GM21825 (cell line): ENCODE measurements around the gene S100P.
"Not testable (repeated sequence)": the region's sequence is repeated elsewhere in the genome, so short reads cannot be mapped to it uniquely, and the experiment has no call there.

Source experiments
- ATAC-seq: cut with Tn5 transposase; IDR thresholded peaks from one replicate; pipeline ENCODE4 v1.9.1; 2021; ENCODE audit warnings: mild to moderate bottlenecking, moderate library complexity; ENCODE audit not compliant: unreplicated experiment

Gene S100P

DNA sequence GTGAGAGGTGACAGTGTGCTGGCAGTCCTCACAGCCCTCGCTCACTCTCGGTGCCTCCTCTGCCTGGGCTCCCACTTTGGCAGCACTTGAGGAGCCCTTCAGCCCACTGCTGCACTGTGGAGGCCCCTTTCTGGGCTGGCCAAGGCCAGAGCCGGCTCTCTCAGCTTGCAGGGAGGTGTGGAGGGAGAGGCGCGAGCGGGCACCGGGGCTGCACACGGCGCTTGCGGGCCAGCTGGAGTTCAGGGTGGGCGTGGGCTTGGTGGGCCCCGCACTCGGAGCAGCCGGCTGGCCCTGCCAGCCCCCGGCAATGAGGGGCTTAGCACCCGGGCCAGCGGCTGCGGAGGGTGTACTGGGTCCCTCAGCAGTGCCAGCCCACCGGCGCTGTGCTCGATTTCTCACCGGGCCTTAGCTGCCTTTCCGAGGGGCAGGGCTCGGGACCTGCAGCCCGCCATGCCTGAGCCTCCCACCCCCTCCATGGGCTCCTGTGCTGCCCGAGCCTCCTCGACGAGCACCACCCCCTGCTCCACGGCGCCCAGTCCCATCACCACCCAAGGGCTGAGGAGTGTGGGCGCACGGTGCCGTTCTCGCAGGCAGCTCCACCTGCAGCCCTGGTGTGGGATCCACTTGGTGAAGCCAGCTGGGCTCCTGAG is 21.0 kb upstream of the S100P start:
- ATAC-seq: not testable (repeated sequence)

DNA sequence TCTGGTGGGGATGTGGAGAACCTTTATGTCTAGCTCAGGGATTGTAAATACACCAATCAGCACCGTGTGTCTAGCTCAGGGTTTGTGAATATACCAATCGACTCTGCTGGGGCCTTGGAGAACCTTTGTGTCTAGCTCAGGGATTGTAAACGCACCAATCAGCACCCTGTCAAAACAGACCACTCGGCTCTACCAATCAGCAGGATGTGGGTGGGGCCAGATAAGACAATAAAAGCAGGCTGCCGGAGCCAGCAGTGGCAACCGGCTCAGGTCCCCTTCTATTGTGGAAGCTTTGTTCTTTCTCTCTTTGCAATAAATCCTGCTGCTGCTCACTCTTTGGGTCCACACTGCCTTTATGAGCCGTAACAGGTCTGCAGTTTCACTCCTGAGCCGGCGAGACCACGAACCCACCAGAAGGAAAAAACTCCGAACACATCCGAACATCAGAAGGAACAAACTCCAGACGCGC is 20.5 kb upstream of the S100P start:
- not testable (repeated sequence) for ATAC-seq

DNA sequence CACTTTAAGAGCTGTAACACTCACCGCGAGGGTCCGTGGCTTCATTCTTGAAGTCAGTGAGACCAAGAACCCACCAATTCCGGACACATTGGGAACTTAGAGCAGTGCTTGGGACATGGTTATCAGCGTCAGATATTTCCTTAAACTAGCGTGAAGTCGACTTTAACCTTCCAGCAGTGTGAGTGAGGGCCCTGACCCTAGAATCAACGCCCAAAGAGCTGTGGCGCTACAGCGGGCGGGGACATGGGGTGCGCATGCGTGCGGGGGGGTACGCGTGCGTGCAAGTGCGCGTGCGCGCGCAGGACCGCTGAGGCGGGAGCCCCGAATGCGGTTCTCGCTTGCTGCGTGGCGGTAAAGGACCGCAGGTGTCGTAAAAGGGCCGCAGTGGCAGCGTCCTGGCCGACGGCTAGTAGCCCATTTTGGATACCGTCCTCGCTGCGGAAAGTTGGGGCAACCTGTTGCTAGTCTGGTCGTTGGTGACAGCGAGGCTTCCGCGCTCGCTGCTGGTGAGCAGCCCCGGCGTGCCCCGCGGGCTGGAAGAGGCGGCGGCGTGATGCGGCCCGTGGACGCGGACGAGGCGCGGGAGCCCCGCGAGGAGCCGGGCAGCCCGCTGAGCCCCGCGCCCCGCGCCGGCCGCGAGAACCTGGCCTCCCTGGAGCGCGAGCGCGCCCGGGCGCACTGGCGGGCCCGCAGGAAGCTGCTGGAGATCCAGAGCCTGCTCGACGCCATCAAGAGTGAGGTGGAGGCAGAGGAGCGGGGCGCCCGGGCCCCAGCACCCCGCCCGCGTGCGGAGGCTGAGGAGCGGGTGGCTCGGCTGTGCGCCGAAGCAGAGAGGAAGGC is 19.8 kb upstream of the S100P start:
- ATAC-seq: peak; percentile 74

DNA sequence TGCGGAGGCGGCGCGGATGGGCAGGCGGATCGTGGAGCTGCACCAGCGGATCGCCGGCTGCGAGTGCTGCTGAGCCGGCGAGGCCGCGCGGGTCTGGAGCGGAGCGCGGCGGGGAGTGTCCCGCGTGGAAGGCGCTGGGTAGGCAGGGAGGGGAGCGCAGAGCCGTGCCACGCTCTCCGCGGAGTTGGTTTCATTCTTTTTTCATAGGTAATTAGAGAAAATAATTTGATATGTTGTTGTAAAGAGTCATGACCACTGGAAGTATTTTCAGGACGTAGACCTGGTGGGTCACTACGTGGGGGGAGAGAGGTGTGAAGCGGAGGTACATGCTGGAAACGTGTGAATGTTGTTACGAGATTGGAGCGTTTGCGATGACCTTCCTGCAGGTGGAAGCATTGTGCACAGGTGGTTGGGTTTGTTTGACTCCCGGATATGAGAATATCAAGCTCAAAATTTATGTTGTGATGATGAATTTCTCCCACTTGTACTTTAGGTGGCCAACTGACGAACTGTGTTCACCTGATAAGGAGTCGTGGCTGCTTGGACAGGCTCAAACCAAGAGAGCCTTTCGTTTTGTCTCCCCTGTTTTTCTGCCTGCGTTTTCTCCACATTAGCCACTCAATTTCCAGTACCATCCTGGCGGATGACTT is 19.1 kb upstream of the S100P start:
- peak; percentile 32 for ATAC-seq

DNA sequence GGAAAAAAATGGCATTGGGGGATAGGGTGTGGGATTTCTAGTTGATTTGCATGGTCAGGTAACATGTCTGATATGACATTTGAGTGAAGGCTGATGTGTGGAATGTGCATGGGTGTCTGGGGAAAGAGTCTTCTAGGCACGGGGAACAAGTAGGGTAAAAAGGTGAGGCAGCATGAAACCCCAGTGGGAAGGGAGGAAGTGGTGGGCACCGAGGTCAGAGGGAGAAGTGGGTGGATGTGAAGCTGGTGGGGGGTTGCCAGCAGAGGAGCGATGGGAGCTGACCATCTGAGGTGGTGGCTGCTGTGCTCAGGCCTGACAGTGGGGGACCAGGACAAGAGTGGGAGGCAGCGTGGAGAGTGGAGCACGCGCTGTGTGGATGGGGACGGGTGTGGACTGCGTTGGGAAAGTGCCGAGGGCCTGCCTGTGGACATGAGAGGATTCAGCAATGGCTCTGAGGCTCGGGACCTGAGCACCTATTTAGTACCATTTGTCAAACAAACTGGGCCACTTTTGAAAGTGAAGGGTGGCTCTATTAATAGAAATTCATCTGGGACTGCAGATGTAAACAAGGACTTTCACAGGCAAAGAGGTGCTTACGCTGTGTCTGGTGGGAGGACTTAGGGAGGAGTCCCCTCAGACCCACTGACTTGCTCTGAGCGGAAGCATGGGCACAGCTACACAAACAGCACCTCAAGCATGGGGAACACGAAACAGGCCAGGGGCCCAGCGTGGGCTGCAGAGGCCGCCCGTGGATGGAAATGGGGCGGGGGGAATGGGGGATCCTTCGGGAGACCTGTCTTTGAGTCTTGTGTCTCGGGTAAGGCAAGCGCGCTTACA is 16.7 kb upstream of the S100P start:
- ATAC-seq: no peak

DNA sequence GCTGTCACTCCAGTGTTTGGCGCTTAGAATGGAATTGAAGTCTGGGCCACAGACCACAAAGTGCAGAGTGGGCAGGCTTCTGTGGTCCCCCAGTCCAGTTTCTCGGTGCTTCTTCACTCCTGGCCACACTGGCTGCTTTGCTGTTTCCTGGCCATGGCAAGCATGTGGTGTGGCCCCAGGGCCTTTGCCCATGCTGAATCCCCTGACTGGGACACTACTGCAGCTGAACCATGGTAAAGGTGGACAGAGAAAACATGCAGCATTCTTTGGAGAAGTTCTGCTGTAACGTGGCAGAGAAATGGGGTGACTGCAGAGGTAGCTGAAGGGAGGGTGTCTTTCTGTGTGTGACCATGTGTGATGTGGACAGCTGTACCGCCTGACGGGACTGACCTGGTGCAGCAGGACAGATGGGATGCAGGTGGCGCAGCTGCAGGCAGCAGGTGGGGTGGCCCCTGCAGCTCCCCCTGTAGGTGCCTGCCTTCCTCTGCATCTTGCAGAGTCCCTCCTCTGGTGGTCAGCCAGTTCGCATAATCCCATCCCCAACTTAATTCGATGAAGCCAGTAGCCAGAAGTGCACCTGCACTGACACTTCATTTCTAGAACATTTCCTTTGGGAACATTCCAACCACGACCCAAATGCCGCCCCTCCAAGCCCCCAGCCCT is 13.2 kb upstream of the S100P start:
- ATAC-seq: no peak

DNA sequence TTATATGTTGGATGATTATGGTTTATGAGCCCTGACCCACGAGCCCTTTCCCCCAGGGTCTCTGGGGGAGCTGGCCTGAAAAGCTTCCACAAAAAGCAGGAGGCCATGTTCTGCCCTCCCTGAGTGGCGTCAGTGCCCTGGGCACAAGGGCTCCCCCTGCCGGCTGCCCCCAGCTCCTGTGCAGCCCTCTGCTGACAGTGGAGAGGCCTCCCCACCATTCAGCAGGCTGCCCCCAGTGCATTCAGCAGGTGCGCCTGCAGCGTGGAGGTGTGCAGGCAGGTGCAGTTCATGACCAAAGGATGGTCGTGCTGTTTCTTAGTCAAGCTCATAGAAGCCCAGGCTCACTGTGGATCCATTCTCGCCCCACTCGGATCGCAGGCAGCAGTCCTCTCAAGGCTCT is 12.5 kb upstream of the S100P start:
- no peak for ATAC-seq

DNA sequence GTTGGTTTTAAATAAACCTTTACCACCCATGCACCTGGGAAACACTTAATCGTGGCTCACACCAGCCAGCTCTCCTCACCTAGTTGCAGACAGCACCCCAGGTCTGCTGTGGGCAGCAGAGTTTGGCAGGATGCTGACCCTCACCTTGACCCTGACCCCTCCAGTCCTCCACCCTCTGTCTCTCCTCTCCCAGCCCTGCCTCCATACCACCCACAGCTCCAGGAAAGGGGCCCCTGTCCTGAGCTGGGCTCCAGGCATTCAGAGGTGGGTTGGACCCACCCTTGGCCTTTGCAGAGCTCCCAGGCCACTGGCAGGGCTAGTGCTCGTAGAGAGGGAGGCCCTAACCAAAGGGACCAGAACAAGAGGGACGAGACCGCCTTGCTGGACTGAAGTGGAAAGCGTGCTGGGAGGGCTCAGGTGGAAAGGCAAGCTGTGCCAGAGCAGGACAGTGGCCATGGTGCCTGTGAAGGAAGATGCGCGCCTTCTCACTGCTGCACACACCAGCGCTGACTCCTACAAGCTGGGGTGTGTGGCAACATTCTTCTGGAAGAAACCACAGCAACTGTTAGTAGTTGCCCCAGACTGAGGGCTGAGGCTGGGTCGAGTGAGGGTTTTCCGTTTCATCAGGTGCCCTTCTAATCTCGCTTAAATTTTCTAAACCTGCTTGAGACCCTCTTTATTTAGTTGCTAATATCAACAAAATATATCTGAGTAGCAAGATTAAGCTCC is 10.7 kb upstream of the S100P start:
- ATAC-seq: no peak

DNA sequence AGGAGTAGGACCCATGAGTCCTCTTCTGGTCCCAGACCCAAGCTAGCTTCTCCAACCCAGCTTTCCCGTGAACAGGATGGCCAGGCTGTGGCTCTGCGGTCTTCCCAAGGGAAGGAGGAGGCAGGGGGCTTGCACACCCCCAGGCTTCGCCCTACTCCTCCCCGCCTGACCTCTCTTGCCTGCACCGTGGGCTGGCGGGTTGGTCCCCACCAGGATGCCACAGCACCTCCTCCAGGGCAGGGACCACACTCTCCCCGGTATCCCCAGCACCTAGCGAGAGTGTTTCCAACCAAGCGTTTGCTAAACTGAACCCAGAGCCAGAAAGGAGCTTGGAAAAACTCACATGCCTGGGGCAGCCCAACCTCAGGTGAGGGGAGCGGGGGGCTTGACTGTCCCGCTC is 9.0 kb upstream of the S100P start:
- ATAC-seq: no peak

DNA sequence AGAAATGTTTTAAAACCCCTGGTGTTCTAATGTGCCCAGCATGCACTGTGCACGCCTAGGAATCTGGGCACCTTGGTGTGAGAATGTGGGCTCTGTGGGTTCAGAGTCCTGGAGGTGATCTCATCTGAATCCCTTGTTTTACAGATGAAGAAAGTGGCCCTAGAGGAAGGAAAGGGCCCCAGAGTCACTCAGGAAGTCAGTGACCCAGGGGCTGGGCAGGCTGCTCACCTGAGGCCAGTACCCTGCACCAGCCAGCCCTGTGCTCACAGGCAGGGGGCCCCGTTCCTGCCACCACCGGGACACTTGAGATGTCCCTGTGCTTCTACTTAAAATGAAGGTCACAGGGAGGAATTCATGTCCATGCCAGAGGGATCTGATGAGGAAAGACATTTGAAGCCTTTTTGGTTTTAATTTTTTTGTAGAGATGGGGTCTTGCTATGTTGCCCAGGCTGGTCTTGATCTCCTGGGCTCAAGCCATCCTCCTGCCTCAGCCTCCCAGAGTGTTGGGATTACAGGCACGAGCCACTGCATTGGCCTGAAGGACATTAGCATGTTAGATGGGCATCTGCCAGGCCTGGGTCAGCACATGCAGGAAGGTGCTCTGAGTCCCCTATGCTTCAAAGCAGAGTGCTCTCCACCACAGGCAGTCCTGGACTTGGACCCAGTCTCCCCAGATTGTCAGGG is 7.4 kb upstream of the S100P start:
- ATAC-seq: no peak

DNA sequence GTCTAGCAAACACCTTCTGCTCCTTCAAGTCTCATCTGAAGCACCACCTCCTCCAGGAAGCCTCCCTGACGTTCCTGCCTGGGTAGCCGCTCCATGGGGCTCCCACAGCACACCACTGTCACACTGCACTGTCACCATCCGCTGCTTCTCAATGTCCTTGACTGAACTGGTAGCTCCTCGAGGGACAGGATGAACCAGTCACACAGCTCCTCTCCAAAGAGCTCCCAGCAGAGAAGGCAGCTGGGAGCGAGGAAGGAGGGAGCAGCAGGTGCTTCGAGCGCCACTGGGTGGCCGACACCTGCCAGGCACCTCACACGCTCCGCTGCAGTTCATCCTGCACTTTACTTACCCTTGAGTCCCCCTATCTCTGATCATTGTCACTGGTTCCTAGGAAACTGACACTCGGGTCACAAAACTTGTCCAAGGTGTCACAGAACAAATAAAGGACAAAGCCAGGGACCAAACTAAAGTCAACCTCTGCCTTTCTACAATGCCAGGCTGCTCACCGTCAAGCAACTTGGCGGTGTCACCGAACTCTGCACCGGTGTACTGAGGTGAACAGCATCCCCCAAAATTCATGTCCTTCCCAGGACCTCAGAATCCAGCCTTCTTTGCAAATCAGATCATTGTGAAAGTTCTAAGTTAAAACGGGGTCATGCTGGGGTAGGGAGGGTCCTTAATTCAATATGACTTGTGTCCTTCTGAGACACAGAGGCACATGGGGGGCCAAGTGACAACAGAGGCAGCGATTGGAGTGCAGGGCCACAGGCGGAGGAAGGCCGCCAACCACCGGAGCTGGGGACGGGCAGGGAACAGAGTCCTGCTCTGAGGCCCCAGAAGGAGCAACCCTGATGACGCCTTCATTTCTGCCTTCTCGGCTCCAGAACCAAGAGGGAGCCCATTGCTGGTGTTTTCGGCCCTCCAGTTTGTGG is 5.5 kb upstream of the S100P start:
- ATAC-seq: no peak

DNA sequence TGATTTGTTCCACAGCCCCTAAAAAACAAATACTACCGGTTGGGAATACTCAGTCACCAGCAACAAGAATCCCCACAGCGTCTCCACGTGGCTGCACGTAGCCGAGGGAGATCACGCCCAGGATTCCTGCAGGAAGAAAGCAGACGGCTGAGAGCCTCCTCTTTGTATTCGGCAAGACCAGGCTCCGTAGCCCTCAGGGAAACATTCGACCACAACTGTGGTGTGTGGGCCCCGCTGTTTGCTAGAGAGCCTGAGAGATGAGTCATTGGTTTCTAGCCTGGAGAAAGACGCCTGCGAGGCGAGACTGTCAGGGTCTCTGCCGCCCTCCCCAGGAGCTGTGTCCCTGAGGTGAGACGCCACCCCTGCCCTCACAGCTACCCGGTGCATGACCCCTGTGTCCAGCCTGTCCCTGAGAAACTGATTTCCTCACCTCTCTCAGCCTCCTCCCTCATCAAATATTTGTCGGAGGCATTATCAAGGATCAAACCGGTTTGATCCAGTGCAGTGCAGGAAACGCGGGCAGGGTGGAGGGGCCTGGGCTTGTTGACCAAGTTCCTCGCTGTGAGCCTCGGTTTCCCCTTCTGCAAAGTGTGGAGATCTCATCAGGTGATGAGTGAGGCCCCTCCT is 4.7 kb upstream of the S100P start:
- ATAC-seq: no peak

DNA sequence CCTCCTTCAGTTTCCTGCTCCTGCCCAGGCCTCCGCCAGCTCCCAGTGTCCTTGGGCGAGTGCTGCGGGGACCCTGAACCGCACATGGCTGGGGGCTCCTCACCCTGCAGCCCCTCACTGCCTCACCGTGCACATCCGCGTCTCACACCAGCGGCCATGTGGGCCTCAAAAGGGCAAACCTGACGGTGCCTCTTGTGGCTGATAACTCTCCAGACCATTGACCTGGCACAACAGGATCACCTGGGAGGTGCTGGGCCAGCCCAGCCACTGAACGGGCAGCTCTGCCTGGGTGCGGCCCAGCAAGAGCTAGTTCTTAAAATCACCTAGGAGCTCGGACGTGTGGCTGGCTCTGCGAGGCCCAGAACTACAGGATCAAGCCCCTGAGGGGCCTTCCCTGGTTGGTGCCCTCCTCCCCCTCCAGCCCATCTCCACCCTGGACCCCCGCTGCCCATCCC is 4.1 kb upstream of the S100P start:
- no peak for ATAC-seq

DNA sequence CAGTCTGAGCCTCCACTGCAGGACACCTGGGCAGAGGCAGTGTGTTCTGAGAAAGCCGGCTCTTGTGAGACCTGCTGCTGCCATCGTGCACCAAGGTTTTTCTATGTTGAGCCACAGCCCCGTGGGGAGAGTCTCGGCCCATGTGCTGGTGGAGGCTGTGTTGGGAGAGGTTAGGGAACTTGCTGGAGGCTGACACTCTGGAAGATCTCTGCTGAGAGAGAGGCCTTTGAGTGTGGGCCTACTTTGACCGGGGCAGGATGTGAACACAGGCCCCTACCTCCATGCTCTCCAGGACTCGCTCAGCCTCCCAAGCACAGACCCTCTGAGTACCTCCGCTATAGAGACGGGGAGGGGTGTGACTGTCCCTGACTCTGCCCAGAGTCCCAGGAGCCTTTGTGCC is 1.3 kb upstream of the S100P start:
- ATAC-seq: no peak

DNA sequence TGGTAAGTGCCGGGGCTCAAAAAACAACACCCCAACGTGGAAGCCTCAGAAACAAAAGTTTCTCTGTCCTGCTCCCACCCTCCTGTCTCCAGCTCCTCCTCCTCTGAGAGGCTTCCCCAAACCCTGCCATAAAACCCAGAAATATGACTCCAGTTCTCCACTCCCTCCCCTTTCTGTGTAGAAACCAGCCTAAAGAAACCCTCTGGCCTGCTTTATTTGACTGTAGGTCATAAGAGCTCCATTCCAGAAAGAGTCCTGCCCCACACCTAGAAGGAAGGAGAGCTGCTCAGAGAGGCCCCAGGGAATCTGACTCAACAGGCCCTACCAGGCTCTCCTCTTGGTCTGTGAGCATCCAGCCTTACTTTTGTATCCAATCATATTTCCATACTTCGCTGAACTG is 872 bp upstream of the S100P start:
- ATAC-seq: no peak

DNA sequence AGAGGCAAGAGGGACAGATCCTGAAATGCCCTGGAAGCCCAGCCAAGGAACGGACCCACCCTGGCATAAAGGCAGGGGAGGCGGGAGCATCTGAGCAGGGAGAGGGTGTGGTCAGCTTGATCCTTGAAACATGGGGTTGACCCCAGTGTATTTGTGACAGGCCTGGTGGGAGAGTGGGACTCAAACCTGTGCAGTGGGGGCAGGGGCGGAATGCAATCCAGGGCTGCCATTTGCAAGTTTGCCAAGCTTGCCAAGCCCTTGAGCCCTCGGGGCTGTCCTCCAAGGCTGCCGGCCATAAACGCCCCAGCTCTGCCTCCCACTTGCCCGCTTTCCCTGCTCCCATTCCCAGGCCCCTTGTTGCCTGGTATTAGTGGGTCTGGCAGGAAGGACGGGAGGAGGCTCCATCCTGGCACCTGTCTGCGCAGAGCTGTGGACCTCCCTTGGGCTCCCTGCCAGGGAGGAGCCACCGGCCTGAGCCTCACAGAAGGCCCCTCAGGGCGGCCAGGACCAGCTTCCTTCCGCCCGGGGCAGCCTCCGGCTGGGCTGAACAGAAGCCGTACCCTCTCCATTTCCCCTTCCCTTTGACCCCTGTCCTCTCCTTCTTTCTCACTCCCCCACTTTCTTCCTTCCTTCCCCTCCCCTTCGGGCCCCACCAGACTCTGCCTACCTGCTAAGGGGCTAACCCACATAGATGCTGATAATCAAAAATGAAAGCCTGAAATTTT is 661 bp downstream of the S100P start:
- no peak for ATAC-seq
